HEK293 (cell line): ENCODE measurements around the gene PINLYP.
A peak's percentile ranks its signal among the peaks of the same experiment; 100 is the strongest.

Experiments
- CTCF ChIA-PET: fragments of 350-600 bp; formaldehyde crosslinking; extraction: SDS; loops from one replicate; lab custom pipeline; 2021; ENCODE audit warnings: antibody characterized with exemption; lab: Yijun Ruan, JAX
- POLR2A ChIA-PET: fragments of 300-600 bp; formaldehyde crosslinking; extraction: SDS; loops from one replicate; lab custom pipeline; 2020; ENCODE audit warnings: antibody characterized with exemption, inconsistent platforms; lab: Yijun Ruan, JAX
- H3K27ac ChIP-seq: fragments of 200-500 bp; sonication (Bioruptor generic); 2 replicates; pipeline ENCODE4 v1.5.1; 2014; ENCODE audit warnings: low read depth, low read length, control low read depth, inconsistent platforms; ENCODE audit errors: extremely low read depth
- H3K36me3 ChIP-seq, 2 experiments: fragments of 200-500 bp in 1 of 2; sonication (Bioruptor generic) in 1 of 2; 1 replicate in 1 of 2; 2 replicates in 1 of 2; pipeline ENCODE4 v1.5.1; 2014 to 2017; ENCODE audit warnings: inconsistent platforms in 2 of 2, low read length in 2 of 2; ENCODE audit not compliant: control insufficient read depth in 2 of 2, insufficient read depth in 1 of 2
- H3K4me1 ChIP-seq: fragments of 200-500 bp; sonication (Bioruptor generic); 2 replicates; pipeline ENCODE4 v1.5.1; 2014; ENCODE audit warnings: mild to moderate bottlenecking, low read length, inconsistent platforms; ENCODE audit not compliant: control insufficient read depth, insufficient read depth
- H3K4me3 ChIP-seq: 2 replicates; pipeline ENCODE4 v1.5.1; 2011; ENCODE audit warnings: low read depth, mild to moderate bottlenecking, control low read depth, low read length, moderate library complexity
- H3K9me3 ChIP-seq: fragments of 200-500 bp; sonication (Bioruptor generic); 2 replicates; pipeline ENCODE4 v1.5.1; 2014; ENCODE audit warnings: low read depth, low read length, inconsistent platforms; ENCODE audit not compliant: control insufficient read depth, insufficient read depth
- BCL6B ChIP-seq: fragments of 450-650 bp; formaldehyde crosslinking; IDR thresholded peaks from 2 replicates; pipeline ENCODE4 v1.5.1; 2017; ENCODE audit warnings: missing biosample characterization, missing genetic modification characterization
- GLIS1 ChIP-seq: fragments of 450-650 bp; formaldehyde crosslinking; IDR thresholded peaks from 2 replicates; pipeline ENCODE4 v1.5.1; 2016; ENCODE audit warnings: missing biosample characterization, missing genetic modification characterization
- GLIS2 ChIP-seq: fragments of 450-650 bp; formaldehyde crosslinking; IDR thresholded peaks from 2 replicates; pipeline ENCODE4 v1.5.1; 2016; ENCODE audit warnings: missing biosample characterization, missing genetic modification characterization
- PRDM1 ChIP-seq: fragments of 450-650 bp; formaldehyde crosslinking; IDR thresholded peaks from 2 replicates; pipeline ENCODE4; 2016; ENCODE audit warnings: missing biosample characterization, missing genetic modification characterization
- SETDB1 ChIP-seq: IDR thresholded peaks from one replicate; pipeline ENCODE4 v1.6.1; 2017; ENCODE audit warnings: mild to moderate bottlenecking, low read length, moderate library complexity, mixed read lengths; ENCODE audit not compliant: insufficient read length
- YY1 ChIP-seq: fragments of 450-650 bp; formaldehyde crosslinking; IDR thresholded peaks from 2 replicates; pipeline ENCODE4 v1.5.1; 2018; ENCODE audit warnings: missing biosample characterization, missing genetic modification characterization
- ZEB2 ChIP-seq: fragments of 450-650 bp; formaldehyde crosslinking; IDR thresholded peaks from 2 replicates; pipeline ENCODE4 v1.5.1; 2016; ENCODE audit warnings: missing biosample characterization, missing genetic modification characterization
- ZFHX2 ChIP-seq: fragments of 450-650 bp; formaldehyde crosslinking; conservative IDR thresholded peaks from 2 replicates; pipeline ENCODE4 v1.5.1; 2016; ENCODE audit warnings: missing biosample characterization, missing genetic modification characterization
- ZFP37 ChIP-seq: fragments of 450-650 bp; formaldehyde crosslinking; IDR thresholded peaks from 2 replicates; pipeline ENCODE4 v1.5.1; 2016; ENCODE audit warnings: missing biosample characterization, missing genetic modification characterization
- ZNF157 ChIP-seq: fragments of 450-650 bp; formaldehyde crosslinking; IDR thresholded peaks from 2 replicates; pipeline ENCODE4 v1.5.1; 2016; ENCODE audit warnings: missing biosample characterization, missing genetic modification characterization
- ZNF274 ChIP-seq, 2 experiments: fragments of 200-500 bp in 1 of 2; fragments of 450-650 bp in 1 of 2; sonication (Bioruptor generic) in 1 of 2; formaldehyde crosslinking in 1 of 2; IDR thresholded peaks; 2 replicates each; pipeline versions ENCODE4 v1.5.1 to v1.6.1; 2014 to 2016; ENCODE audit warnings: borderline replicate concordance in 1 of 2, inconsistent platforms in 1 of 2, low read length in 1 of 2, missing biosample characterization in 1 of 2, missing genetic modification characterization in 1 of 2
- ZNF335 ChIP-seq: fragments of 450-650 bp; formaldehyde crosslinking; conservative IDR thresholded peaks from 2 replicates; pipeline ENCODE4 v1.5.1; 2016; ENCODE audit warnings: missing biosample characterization, missing genetic modification characterization
- ZNF362 ChIP-seq: fragments of 450-650 bp; formaldehyde crosslinking; IDR thresholded peaks from 2 replicates; pipeline ENCODE4 v1.5.1; 2016; ENCODE audit warnings: missing biosample characterization, missing genetic modification characterization
- ZNF423 ChIP-seq: fragments of 450-650 bp; formaldehyde crosslinking; IDR thresholded peaks from 2 replicates; pipeline ENCODE4 v1.5.1; 2016; ENCODE audit warnings: missing biosample characterization, missing genetic modification characterization
- ZNF548 ChIP-seq: fragments of 450-650 bp; formaldehyde crosslinking; IDR thresholded peaks from 2 replicates; pipeline ENCODE4 v1.5.1; 2016; ENCODE audit warnings: missing biosample characterization, missing genetic modification characterization
- ZNF560 ChIP-seq: fragments of 450-650 bp; formaldehyde crosslinking; IDR thresholded peaks from 2 replicates; pipeline ENCODE4 v1.5.1; 2017; ENCODE audit warnings: missing biosample characterization, missing genetic modification characterization, borderline replicate concordance
- ZNF600 ChIP-seq: fragments of 450-650 bp; formaldehyde crosslinking; IDR thresholded peaks from 2 replicates; pipeline ENCODE4 v1.5.1; 2016; ENCODE audit warnings: missing biosample characterization, missing genetic modification characterization
- ZNF610 ChIP-seq: fragments of 450-650 bp; formaldehyde crosslinking; IDR thresholded peaks from 2 replicates; pipeline ENCODE4 v1.5.1; 2016; ENCODE audit warnings: missing biosample characterization, missing genetic modification characterization, borderline replicate concordance
- ZNF623 ChIP-seq: fragments of 450-650 bp; formaldehyde crosslinking; IDR thresholded peaks from 2 replicates; pipeline ENCODE4 v1.5.1; 2016; ENCODE audit warnings: missing biosample characterization, missing genetic modification characterization
- ZNF624 ChIP-seq: fragments of 450-650 bp; formaldehyde crosslinking; IDR thresholded peaks from 2 replicates; pipeline ENCODE4 v1.5.1; 2017; ENCODE audit warnings: missing biosample characterization, missing genetic modification characterization
- ZNF660 ChIP-seq: fragments of 450-650 bp; IDR thresholded peaks from 2 replicates; pipeline ENCODE4 v1.5.1; 2018; ENCODE audit warnings: missing biosample characterization, mild to moderate bottlenecking, missing genetic modification characterization
- ZNF701 ChIP-seq: fragments of 450-650 bp; formaldehyde crosslinking; IDR thresholded peaks from 2 replicates; pipeline ENCODE4 v1.5.1; 2016; ENCODE audit warnings: missing biosample characterization, missing genetic modification characterization
- TF ChIP-seq, protein P1 (sequence below): fragments of 450-650 bp; formaldehyde crosslinking; IDR thresholded peaks from 2 replicates; pipeline ENCODE4 v1.5.0; 2017; ENCODE audit warnings: missing biosample characterization, missing genetic modification characterization, borderline replicate concordance

PINLYP gene

GRCh38 chr19:43548706-43549105 is 26.9 kb upstream of the PINLYP start:
- Histone ChIP-seq H3K9me3 (no peaks in the 10 kb centered on the region), H3K4me1 (no peaks in the 10 kb centered on the region), H3K36me3 (peaks cover 79 to 83% of the 10 kb centered on the region in 2 experiments), H3K27ac (no peak overlapping the region), H3K4me3 (no peak overlapping the region)
- POLR2A ChIA-PET: no interaction called here
- TF ChIP-seq ZNF624 (no peak), ZNF362 (tag by site-specific recombination) (peak; percentile 95), ZNF335 (tag by site-specific recombination) (no peak), SETDB1 (no peak), ZEB2 (tag by site-specific recombination) (no peak), ZNF423 (tag by site-specific recombination) (no peak), ZNF548 (tag by site-specific recombination) (no peak), BCL6B (tag by site-specific recombination) (no peak), ZNF560 (tag by site-specific recombination) (no peak), GLIS1 (no peak), ZNF610 (tag by site-specific recombination) (no peak), ZNF623 (tag by site-specific recombination) (peak; percentile 70), ZFHX2 (no peak), ZFP37 (no peak), ZNF701 (tag by site-specific recombination) (no peak)
- CTCF ChIA-PET: interaction anchor here (0.6 to 1.5 kb wide), 4 partner anchors 46 to 443 kb away, joined by 3 read pairs; no protein-coding TSS in a partner anchor

GRCh38 chr19:43551399-43552197 is 24.0 kb upstream of the PINLYP start:
- peaks cover 77 to 84% of the 10 kb centered on the region in 2 experiments for H3K36me3 ChIP-seq
- no peak overlapping the region for H3K4me3 ChIP-seq
- ChIA-PET CTCF (interaction anchor here (0.6 to 8.2 kb wide), 4 partner anchors 14 to 126 kb away, joined by 3 to 138 read pairs (median 4); partner anchors contain the start of gene ZNF575), POLR2A (no interaction called here)
- H3K9me3 ChIP-seq: no peaks in the 10 kb centered on the region
- TF ChIP-seq ZNF600 (tag by site-specific recombination) (peak; percentile 50; the same call in 1 of the 2 replicates), ZNF274 (IDR thresholded peaks at IDR 0.05; ENCODE audit: low read length) (no peak), ZNF274 (tag by site-specific recombination; IDR thresholded peaks at IDR 0.05; ENCODE audit: borderline replicate concordance) (peak; percentile 53; the same call in 1 of the 2 replicates), ZNF157 (no peak), PRDM1 (tag by site-specific recombination) (peak; percentile 94), ZNF660 (no peak), YY1 (tag by site-specific recombination) (no peak), GLIS2 (tag by site-specific recombination) (peak; percentile 11; the same call in 1 of the 2 replicates)
- TF ChIP-seq, protein P1, sequence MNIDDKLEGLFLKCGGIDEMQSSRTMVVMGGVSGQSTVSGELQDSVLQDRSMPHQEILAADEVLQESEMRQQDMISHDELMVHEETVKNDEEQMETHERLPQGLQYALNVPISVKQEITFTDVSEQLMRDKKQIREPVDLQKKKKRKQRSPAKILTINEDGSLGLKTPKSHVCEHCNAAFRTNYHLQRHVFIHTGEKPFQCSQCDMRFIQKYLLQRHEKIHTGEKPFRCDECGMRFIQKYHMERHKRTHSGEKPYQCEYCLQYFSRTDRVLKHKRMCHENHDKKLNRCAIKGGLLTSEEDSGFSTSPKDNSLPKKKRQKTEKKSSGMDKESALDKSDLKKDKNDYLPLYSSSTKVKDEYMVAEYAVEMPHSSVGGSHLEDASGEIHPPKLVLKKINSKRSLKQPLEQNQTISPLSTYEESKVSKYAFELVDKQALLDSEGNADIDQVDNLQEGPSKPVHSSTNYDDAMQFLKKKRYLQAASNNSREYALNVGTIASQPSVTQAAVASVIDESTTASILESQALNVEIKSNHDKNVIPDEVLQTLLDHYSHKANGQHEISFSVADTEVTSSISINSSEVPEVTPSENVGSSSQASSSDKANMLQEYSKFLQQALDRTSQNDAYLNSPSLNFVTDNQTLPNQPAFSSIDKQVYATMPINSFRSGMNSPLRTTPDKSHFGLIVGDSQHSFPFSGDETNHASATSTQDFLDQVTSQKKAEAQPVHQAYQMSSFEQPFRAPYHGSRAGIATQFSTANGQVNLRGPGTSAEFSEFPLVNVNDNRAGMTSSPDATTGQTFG (tag by site-specific recombination): 0 out of 2 replicates have a peak, but pooled peaks have one; percentile 60
- H3K27ac ChIP-seq: no peak overlapping the region
- no peaks in the 10 kb centered on the region for H3K4me1 ChIP-seq
